ENCODE measurements around the gene TSPAN9. TPM values are rescaled to one million over a fixed set of nuclear protein-coding genes. Genes with fewer than 3 reads are reported as not detected.

The TSPAN9 gene
- total and polyA plus RNA-seq, 2 experiments from 2014 or later: 6.0 to 31.5 TPM

GRCh38 chr12:3315201-3315661 is 238.1 kb downstream of the TSPAN9 start (continued):
- TF ChIP-seq EZH2 (IDR thresholded peaks at IDR 0.05; ENCODE audit: low read depth, unreplicated experiment): no peak
- no peak for TF ChIP-seq POLR2AphosphoS5 (IDR thresholded peaks at IDR 0.05; ENCODE audit: low read depth)
- TF ChIP-seq ZNF114 (CRISPR knock-in tag; IDR thresholded peaks at IDR 0.05): no peak

- H3K36me3 Mint-ChIP-seq (ENCODE audit: low read depth): no peaks in the 10 kb centered on the region
- no peaks in the 10 kb centered on the region for H3K4me1 ChIP-seq (ENCODE audit: insufficient read depth)
- no peak for ATAC-seq
- H3K27ac ChIP-seq (ENCODE audit: low read depth): no peak overlapping the region
- no peaks in the 10 kb centered on the region for H3K79me2 ChIP-seq (replicated peaks; ENCODE audit: insufficient read depth)
- H3K4me3 ChIP-seq: no peak overlapping the region
- no peaks in the 10 kb centered on the region for H3K9me3 Mint-ChIP-seq
- TF ChIP-seq REST (IDR thresholded peaks at IDR 0.05; ENCODE audit: unreplicated experiment) (no peak), ETS1 (IDR thresholded peaks at IDR 0.05) (no peak), ZNF114 (CRISPR knock-in tag; IDR thresholded peaks at IDR 0.05) (no peak), JUNB (IDR thresholded peaks at IDR 0.05; ENCODE audit: unreplicated experiment) (no peak), NANOG (IDR thresholded peaks at IDR 0.05; ENCODE audit: borderline replicate concordance) (no peak), EZH2phosphoT487 (IDR thresholded peaks at IDR 0.05; ENCODE audit: unreplicated experiment) (no peak), ZNF331 (CRISPR knock-in tag; IDR thresholded peaks at IDR 0.05; ENCODE audit: low read depth) (no peak)
- peaks cover 2% of the 10 kb centered on the region; the same call in 2 of the 3 replicates for H3K4me1 Mint-ChIP-seq
- no peaks in the 10 kb centered on the region for H3F3A ChIP-seq (replicated peaks; ENCODE audit: low read depth)
- H3K9me2 ChIP-seq (ENCODE audit: insufficient read depth): no peaks in the 10 kb centered on the region
- H3K27ac Mint-ChIP-seq: no peak overlapping the region
- no peak for DNase-seq (ENCODE audit: low spot score)
- no peak overlapping the region for H3K4me3 Mint-ChIP-seq
- peaks cover 10% of the 10 kb centered on the region for H3K27me3 Mint-ChIP-seq (ENCODE audit: insufficient read depth, low read depth, poor library complexity)
- H3K4me2 ChIP-seq: no peak overlapping the region
- H3K36me3 ChIP-seq (ENCODE audit: insufficient read depth): no peaks in the 10 kb centered on the region
- H4K20me1 ChIP-seq (replicated peaks; ENCODE audit: insufficient read depth): no peaks in the 10 kb centered on the region
- no peak overlapping the region for H2AFZ ChIP-seq
- H3K27me3 ChIP-seq (ENCODE audit: insufficient read depth): no peaks in the 10 kb centered on the region
Measured at GRCh38 chr12:3316776-3317480, 239.7 kb downstream of the TSPAN9 start.

GRCh38 chr12:3317481-3317815 is 240.3 kb downstream of the TSPAN9 start:
- Histone ChIP-seq H3K4me1 (ENCODE audit: insufficient read depth) (no peaks in the 10 kb centered on the region), H4K20me1 (replicated peaks; ENCODE audit: insufficient read depth) (no peaks in the 10 kb centered on the region), H3K4me3 (no peak overlapping the region), H3K79me2 (replicated peaks; ENCODE audit: insufficient read depth) (no peaks in the 10 kb centered on the region), H3F3A (replicated peaks; ENCODE audit: low read depth) (no peaks in the 10 kb centered on the region), H3K27ac (ENCODE audit: low read depth) (no peak overlapping the region), H3K9me2 (ENCODE audit: insufficient read depth) (no peaks in the 10 kb centered on the region), H3K36me3 (ENCODE audit: insufficient read depth) (no peaks in the 10 kb centered on the region), H3K4me2 (no peak overlapping the region), H2AFZ (no peak overlapping the region), H3K27me3 (ENCODE audit: insufficient read depth) (no peaks in the 10 kb centered on the region)
- no peak overlapping the region for H3K4me3 Mint-ChIP-seq
- H3K9me3 Mint-ChIP-seq: no peaks in the 10 kb centered on the region
- no peak overlapping the region for H3K27ac Mint-ChIP-seq
- H3K4me1 Mint-ChIP-seq: peaks cover 2% of the 10 kb centered on the region; the same call in 2 of the 3 replicates
- H3K36me3 Mint-ChIP-seq (ENCODE audit: low read depth): no peaks in the 10 kb centered on the region
- ATAC-seq (no peak), DNase-seq (ENCODE audit: low spot score) (no peak)
- H3K27me3 Mint-ChIP-seq (ENCODE audit: insufficient read depth, low read depth, poor library complexity): peaks cover 10% of the 10 kb centered on the region
- TF ChIP-seq REST (IDR thresholded peaks at IDR 0.05; ENCODE audit: unreplicated experiment) (no peak), STAT1 (IDR thresholded peaks at IDR 0.05; ENCODE audit: unreplicated experiment) (no peak), ZNF114 (CRISPR knock-in tag; IDR thresholded peaks at IDR 0.05) (no peak)
